Measurements from ENCODE around the gene OR13F1.

The OR13F1 gene

DNA sequence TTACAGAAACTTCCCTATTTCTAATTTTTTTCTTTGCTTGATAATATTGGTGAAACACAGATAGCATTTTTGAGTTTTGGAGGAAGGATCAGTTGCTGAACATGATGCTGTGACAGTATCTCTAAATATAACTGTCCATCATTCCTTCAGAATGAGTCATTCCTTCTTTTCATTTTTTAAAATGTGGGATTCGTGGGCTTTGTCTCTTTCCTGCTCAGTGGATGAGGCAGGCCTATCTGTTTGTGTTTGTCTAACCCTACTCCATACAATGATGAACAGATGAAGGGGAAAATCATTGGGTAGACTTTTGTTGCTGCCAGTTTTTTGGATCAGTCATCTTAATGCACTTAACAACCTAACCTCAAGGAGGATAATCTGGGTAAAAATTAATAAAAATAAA, 49.2 kb downstream of the OR13F1 start:
- no peak overlapping the region for H3K27ac ChIP-seq
- TF ChIP-seq, protein P1, sequence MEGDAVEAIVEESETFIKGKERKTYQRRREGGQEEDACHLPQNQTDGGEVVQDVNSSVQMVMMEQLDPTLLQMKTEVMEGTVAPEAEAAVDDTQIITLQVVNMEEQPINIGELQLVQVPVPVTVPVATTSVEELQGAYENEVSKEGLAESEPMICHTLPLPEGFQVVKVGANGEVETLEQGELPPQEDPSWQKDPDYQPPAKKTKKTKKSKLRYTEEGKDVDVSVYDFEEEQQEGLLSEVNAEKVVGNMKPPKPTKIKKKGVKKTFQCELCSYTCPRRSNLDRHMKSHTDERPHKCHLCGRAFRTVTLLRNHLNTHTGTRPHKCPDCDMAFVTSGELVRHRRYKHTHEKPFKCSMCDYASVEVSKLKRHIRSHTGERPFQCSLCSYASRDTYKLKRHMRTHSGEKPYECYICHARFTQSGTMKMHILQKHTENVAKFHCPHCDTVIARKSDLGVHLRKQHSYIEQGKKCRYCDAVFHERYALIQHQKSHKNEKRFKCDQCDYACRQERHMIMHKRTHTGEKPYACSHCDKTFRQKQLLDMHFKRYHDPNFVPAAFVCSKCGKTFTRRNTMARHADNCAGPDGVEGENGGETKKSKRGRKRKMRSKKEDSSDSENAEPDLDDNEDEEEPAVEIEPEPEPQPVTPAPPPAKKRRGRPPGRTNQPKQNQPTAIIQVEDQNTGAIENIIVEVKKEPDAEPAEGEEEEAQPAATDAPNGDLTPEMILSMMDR (conservative IDR thresholded peaks at IDR 0.05) = no peak
